ENCODE measurements around the gene UBE2R2. TPM values are rescaled to one million over a fixed set of nuclear protein-coding genes. Genes with fewer than 3 reads are reported as not detected.
"Not testable (repeated sequence)": the region's sequence is repeated elsewhere in the genome, so short reads cannot be mapped to it uniquely, and the experiment has no call there.

The UBE2R2 gene
- total RNA-seq, 2 experiments from 2014 or later = 46.7 to 47.4 TPM

GRCh38 chr9:33867747-33868439 lies 50.9 kb downstream of the UBE2R2 start:
- intact Hi-C loops (cut with micrococcal nuclease) = no loop called here
- POLR2A ChIA-PET = no interaction called here

GRCh38 chr9:33868440-33868973 lies 51.5 kb downstream of the UBE2R2 start:
- Mint-ChIP-seq H3K27ac (no peak overlapping the region), H3K4me3 (no peak overlapping the region), H3K27me3 (no peaks in the 10 kb centered on the region), H3K9me3 (no peaks in the 10 kb centered on the region), H3K4me1 (ENCODE audit: low read depth) (peaks cover 20% of the 10 kb centered on the region), H3K36me3 (ENCODE audit: low read depth) (peaks cover 5% of the 10 kb centered on the region)
- intact Hi-C loops (cut with micrococcal nuclease) = no loop called here
- TF ChIP-seq, protein P1, sequence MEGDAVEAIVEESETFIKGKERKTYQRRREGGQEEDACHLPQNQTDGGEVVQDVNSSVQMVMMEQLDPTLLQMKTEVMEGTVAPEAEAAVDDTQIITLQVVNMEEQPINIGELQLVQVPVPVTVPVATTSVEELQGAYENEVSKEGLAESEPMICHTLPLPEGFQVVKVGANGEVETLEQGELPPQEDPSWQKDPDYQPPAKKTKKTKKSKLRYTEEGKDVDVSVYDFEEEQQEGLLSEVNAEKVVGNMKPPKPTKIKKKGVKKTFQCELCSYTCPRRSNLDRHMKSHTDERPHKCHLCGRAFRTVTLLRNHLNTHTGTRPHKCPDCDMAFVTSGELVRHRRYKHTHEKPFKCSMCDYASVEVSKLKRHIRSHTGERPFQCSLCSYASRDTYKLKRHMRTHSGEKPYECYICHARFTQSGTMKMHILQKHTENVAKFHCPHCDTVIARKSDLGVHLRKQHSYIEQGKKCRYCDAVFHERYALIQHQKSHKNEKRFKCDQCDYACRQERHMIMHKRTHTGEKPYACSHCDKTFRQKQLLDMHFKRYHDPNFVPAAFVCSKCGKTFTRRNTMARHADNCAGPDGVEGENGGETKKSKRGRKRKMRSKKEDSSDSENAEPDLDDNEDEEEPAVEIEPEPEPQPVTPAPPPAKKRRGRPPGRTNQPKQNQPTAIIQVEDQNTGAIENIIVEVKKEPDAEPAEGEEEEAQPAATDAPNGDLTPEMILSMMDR (IDR thresholded peaks at IDR 0.05) = no peak
- ChIA-PET CTCF (interaction anchor here (1.2 to 1.8 kb wide), 3 partner anchors 54 to 493 kb away, joined by 3 to 8 read pairs (median 4); no protein-coding TSS in a partner anchor), POLR2A (no interaction called here)
- no peak for ATAC-seq
- DNase-seq = no peak

More at GRCh38 chr9:33867747-33868439, 50.9 kb downstream of the UBE2R2 start:
- peaks cover 5% of the 10 kb centered on the region for H3K36me3 Mint-ChIP-seq (ENCODE audit: low read depth)
- CTCF ChIA-PET = interaction anchor here (1.2 to 1.8 kb wide), 3 partner anchors 53 to 492 kb away, joined by 3 to 8 read pairs (median 4); no protein-coding TSS in a partner anchor
- H3K27ac Mint-ChIP-seq = no peak overlapping the region
- TF ChIP-seq, protein P1 (IDR thresholded peaks at IDR 0.05) = no peak
- H3K9me3 Mint-ChIP-seq = no peaks in the 10 kb centered on the region
- H3K4me3 Mint-ChIP-seq = no peak overlapping the region
- H3K4me1 Mint-ChIP-seq (ENCODE audit: low read depth) = peaks cover 20% of the 10 kb centered on the region
- DNase-seq = no peak
- no peak for ATAC-seq
- no peaks in the 10 kb centered on the region for H3K27me3 Mint-ChIP-seq

- intact Hi-C loops (cut with micrococcal nuclease); H3K9me3 Mint-ChIP-seq; POLR2A ChIA-PET; DNase-seq; H3K4me3 Mint-ChIP-seq; CTCF ChIA-PET; H3K36me3 Mint-ChIP-seq (ENCODE audit: low read depth); ATAC-seq; H3K27me3 Mint-ChIP-seq; H3K27ac Mint-ChIP-seq: not testable (repeated sequence)
- H3K4me1 Mint-ChIP-seq (ENCODE audit: low read depth) = peaks cover 20% of the 10 kb centered on the region
These were observed 52.3 kb downstream of the UBE2R2 start for GRCh38 chr9:33869243-33869642.

DNA sequence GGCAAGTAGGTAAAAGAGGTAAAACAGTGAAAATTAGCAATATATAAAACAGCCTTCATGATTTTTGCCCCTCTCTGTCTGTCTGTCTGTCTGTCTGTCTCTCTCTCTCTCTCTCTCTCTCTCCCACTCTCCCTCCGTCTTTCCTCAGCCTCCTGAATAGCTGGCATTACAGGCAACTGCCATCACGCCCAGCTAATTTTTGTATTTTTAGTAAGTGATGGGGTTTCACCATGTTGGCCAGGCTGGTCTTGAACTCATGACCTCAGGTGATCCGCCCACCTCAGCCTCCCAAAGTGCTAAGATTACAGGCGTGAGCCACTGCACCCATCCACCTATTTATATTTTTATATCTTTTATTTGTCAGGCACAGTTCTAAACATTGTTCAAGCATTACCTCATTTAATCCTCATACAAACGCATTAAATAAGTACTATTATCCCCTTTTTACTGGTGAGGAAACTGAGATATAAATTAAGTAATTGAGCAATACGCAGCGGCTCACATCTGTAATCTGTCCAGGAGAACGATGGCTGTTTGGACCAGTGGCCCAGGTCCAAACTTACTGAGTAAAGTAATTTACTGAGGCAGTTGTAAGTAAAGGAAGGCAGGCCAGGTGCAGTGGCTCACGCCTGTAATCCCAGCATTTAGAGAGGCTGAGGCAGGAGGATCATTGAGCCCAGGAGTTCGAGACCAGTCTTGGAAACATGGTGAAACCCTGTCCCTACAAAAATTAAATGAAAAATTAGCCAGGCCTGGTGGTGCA lies 60.9 kb downstream of the UBE2R2 start:
- peaks cover 1% of the 10 kb centered on the region for H3K9me3 Mint-ChIP-seq
- CTCF ChIA-PET = no interaction called here
- TF ChIP-seq, protein P1 (IDR thresholded peaks at IDR 0.05) = no peak
- no peak for DNase-seq
- intact Hi-C loops (cut with micrococcal nuclease) = no loop called here
- H3K4me3 Mint-ChIP-seq = no peak overlapping the region
- no peaks in the 10 kb centered on the region for H3K27me3 Mint-ChIP-seq
- ATAC-seq = no peak
- H3K36me3 Mint-ChIP-seq (ENCODE audit: low read depth) = peaks cover 2% of the 10 kb centered on the region
- POLR2A ChIA-PET = no interaction called here
- H3K27ac Mint-ChIP-seq = no peak overlapping the region
- H3K4me1 Mint-ChIP-seq (ENCODE audit: low read depth) = peaks cover 35% of the 10 kb centered on the region

DNA sequence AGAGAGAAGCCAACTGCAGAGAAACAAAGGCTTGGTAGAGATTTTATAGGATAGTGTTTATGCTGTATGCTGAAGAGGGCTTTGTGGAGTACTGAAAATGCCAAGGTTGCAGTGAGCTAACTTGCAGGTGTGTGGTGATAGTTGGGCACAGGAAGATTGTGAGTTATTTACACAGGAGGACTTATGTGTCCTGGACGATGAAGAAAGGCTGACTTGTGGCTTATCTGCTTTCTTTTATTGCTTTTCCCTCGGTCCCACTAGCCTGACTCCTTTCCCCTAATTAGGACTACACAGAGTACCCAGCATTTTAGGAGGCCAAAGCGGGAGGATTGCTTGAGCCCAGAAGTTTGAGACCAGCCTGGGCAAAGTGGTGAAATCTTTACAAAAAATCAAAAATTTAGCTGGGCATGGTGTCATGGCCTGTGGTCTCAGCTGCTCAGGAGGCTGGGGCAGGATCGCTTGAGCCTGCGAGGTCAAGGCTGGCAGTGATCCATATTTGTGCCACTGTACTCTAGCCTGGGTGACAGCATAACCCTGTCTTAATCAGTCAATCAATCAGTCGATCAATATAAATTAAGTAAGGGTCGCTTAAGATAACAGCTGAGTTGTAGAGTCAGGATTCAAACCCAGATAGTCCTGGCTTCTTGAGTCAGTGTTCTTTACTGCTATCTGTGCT lies 61.9 kb downstream of the UBE2R2 start:
- CTCF ChIA-PET = no interaction called here
- ATAC-seq (no peak), DNase-seq (no peak)

More for the DNA sequence above, 61.9 kb downstream of the UBE2R2 start:
- Mint-ChIP-seq H3K36me3 (ENCODE audit: low read depth) (peaks cover 4% of the 10 kb centered on the region), H3K9me3 (peaks cover 1% of the 10 kb centered on the region), H3K27me3 (no peaks in the 10 kb centered on the region), H3K4me3 (no peak overlapping the region), H3K4me1 (ENCODE audit: low read depth) (peaks cover 38% of the 10 kb centered on the region), H3K27ac (peak overlapping the region; percentile 58)
- intact Hi-C loops (cut with micrococcal nuclease) = no loop called here
- TF ChIP-seq, protein P1 (IDR thresholded peaks at IDR 0.05) = no peak
- POLR2A ChIA-PET = no interaction called here
